ENCODE results near the gene UBR3.
A peak's percentile ranks its signal among the peaks of the same experiment; 100 is the strongest.

The UBR3 gene

DNA sequence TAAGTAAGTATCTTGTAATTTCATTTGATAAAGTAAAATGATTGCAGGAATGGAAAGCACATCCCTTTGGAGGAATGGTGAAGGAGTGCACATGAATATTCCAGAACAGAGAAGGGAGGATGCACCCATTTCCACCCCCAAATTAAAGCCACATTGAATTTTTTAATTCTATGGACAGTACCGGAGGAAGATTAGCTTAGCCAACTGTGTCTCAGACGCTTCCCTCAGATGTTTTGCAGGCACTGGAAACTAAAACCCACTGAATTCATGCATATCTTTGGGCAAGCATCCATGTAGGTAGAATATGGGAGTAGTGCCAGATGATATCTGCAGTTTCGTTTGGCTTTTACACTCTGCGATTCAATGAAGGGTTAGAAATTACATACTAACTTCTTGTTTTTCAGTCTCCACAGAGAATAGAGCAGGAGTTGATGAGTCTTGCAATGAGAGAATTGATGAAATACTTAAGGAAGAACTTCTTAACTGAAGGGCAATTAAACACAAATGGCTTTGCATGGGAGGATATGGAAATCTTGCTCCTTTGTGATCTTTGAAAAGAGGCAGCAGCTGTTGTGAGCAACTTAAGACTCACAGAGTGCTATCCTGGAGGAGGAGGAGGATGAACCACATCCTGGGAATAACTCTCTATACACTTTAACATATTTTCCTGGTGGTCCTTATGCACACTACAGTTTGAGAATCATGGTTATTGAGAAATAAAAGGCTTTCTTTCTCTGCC is 279.0 kb downstream of the UBR3 start:
- TF ChIP-seq, protein P1, sequence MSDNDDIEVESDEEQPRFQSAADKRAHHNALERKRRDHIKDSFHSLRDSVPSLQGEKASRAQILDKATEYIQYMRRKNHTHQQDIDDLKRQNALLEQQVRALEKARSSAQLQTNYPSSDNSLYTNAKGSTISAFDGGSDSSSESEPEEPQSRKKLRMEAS (IDR thresholded peaks at IDR 0.05): no peak
- TF ChIP-seq FOXM1 (IDR thresholded peaks at IDR 0.05; ENCODE audit: borderline replicate concordance, low read depth) (no peak), CREB1 (IDR thresholded peaks at IDR 0.05; ENCODE audit: low read depth) (no peak), ZBTB7A (IDR thresholded peaks at IDR 0.05; ENCODE audit: low read depth) (no peak), TAF1 (IDR thresholded peaks at IDR 0.05; ENCODE audit: low read depth) (no peak), TCF12 (IDR thresholded peaks at IDR 0.05; ENCODE audit: low read depth) (no peak), TEAD4 (IDR thresholded peaks at IDR 0.05) (no peak), NFIC (IDR thresholded peaks at IDR 0.05) (no peak), CEBPB (IDR thresholded peaks at IDR 0.05) (no peak), EP300 (IDR thresholded peaks at IDR 0.05; ENCODE audit: borderline replicate concordance) (no peak), YY1 (IDR thresholded peaks at IDR 0.05; ENCODE audit: low read depth) (no peak), EGR1 (IDR thresholded peaks at IDR 0.05) (no peak), RAD21 (IDR thresholded peaks at IDR 0.05; ENCODE audit: low read depth) (no peak)
- TF ChIP-seq, protein P2, sequence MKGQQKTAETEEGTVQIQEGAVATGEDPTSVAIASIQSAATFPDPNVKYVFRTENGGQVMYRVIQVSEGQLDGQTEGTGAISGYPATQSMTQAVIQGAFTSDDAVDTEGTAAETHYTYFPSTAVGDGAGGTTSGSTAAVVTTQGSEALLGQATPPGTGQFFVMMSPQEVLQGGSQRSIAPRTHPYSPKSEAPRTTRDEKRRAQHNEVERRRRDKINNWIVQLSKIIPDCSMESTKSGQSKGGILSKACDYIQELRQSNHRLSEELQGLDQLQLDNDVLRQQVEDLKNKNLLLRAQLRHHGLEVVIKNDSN (IDR thresholded peaks at IDR 0.05): no peak
- TF ChIP-seq, protein P3, sequence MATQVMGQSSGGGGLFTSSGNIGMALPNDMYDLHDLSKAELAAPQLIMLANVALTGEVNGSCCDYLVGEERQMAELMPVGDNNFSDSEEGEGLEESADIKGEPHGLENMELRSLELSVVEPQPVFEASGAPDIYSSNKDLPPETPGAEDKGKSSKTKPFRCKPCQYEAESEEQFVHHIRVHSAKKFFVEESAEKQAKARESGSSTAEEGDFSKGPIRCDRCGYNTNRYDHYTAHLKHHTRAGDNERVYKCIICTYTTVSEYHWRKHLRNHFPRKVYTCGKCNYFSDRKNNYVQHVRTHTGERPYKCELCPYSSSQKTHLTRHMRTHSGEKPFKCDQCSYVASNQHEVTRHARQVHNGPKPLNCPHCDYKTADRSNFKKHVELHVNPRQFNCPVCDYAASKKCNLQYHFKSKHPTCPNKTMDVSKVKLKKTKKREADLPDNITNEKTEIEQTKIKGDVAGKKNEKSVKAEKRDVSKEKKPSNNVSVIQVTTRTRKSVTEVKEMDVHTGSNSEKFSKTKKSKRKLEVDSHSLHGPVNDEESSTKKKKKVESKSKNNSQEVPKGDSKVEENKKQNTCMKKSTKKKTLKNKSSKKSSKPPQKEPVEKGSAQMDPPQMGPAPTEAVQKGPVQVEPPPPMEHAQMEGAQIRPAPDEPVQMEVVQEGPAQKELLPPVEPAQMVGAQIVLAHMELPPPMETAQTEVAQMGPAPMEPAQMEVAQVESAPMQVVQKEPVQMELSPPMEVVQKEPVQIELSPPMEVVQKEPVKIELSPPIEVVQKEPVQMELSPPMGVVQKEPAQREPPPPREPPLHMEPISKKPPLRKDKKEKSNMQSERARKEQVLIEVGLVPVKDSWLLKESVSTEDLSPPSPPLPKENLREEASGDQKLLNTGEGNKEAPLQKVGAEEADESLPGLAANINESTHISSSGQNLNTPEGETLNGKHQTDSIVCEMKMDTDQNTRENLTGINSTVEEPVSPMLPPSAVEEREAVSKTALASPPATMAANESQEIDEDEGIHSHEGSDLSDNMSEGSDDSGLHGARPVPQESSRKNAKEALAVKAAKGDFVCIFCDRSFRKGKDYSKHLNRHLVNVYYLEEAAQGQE (IDR thresholded peaks at IDR 0.05; ENCODE audit: low read depth): no peak

DNA sequence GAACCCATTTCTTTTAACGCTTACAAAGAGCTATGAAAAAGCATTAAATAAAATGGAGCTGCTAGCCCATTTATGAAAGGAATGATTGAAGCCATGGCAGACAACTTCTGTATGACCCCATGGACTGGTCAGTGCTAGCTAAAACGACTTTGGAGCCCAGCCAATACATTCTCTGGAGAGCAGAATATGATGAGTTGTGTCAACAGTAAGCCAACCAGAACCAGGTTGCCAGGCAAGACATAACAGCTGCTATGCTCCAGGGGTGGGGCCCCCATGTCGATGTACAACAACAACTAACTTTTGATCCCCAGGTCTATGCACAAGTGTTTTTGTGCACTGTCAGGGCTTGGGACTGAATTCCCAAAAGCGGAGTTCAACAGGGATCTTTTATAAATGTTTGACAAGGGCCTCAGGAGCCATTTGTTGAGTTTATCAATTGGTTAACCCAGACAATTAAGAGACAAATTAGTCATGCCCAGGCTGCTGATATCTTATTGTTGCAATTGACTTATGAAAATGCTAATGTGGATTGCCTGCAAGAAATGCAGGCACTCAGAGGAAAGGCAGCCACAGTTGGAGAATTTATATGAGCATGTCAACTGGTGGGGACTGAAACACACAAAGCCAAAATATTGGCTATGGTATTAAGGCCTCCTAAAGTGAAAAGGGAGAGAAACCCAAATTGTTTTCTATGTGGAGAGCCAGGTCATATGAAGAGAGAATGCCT is 286.1 kb downstream of the UBR3 start:
- TF ChIP-seq TEAD4 (IDR thresholded peaks at IDR 0.05) (no peak), EGR1 (IDR thresholded peaks at IDR 0.05) (no peak), TAF1 (IDR thresholded peaks at IDR 0.05; ENCODE audit: low read depth) (no peak), CEBPB (IDR thresholded peaks at IDR 0.05) (no peak), TCF12 (IDR thresholded peaks at IDR 0.05; ENCODE audit: low read depth) (no peak), YY1 (IDR thresholded peaks at IDR 0.05; ENCODE audit: low read depth) (no peak), RAD21 (IDR thresholded peaks at IDR 0.05; ENCODE audit: low read depth) (no peak), CREB1 (IDR thresholded peaks at IDR 0.05; ENCODE audit: low read depth) (no peak), EP300 (IDR thresholded peaks at IDR 0.05; ENCODE audit: borderline replicate concordance) (no peak), FOXM1 (IDR thresholded peaks at IDR 0.05; ENCODE audit: borderline replicate concordance, low read depth) (no peak), ZBTB7A (IDR thresholded peaks at IDR 0.05; ENCODE audit: low read depth) (no peak), NFIC (IDR thresholded peaks at IDR 0.05) (no peak)
- TF ChIP-seq, protein P2 (IDR thresholded peaks at IDR 0.05): no peak
- TF ChIP-seq, protein P1 (IDR thresholded peaks at IDR 0.05): no peak
- TF ChIP-seq, protein P3 (IDR thresholded peaks at IDR 0.05; ENCODE audit: low read depth): no peak

DNA sequence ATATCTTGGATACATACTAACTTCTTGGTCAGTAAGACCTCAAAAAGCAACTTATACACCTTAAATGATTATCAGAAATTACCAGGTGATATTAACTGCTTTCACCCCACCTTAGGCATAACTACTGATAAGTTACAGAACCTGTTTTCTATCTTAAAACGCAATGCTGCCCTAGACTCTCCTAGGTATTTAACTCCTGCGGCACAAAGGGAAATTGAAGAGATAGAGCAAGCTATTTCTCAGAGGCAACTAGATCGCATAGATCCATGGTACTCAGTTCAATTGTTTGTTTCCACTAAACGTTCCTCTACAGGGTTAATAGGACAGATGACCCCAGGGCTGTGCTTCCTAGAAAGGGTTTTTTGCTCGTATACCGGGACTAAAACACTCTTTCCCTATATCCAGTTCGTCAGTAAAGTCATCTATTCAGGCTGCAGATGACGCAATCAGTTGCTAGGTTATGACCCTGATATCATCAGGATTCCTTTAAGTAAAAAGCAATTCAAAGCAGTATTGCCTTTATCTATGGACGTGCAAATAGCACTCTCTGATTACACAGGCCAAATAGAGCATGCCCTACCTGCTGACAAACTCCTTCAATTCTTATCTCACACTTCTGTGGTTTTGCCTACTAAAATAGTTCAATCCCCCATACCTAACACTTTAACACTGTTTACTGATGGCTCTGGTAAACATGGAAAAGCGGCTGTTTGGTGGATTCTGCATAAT is 288.4 kb downstream of the UBR3 start:
- TF ChIP-seq CEBPB (IDR thresholded peaks at IDR 0.05) (peak; percentile 45; the same call in 1 of the 2 replicates), EP300 (IDR thresholded peaks at IDR 0.05; ENCODE audit: borderline replicate concordance) (no peak)

DNA sequence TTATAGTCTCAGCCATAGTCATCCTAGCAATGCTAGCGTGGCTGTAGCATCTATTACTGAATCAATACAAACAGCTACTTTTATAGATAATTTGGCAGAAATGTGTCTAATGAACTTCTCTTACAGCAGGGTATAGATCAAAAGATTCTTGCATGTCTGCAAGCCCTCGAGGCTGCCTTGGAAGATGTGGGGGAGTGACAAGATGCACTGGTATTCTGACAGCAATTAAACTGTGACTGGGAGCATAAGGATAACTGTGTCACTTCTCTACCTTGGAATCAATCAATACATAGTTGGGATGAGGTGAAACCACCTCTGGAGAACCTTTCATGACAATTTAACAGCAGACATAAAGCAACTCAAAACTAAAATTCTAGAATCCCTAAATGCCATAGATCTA is 291.4 kb downstream of the UBR3 start:
- no peak for TF ChIP-seq TAF1 (IDR thresholded peaks at IDR 0.05; ENCODE audit: low read depth)
- no peak for TF ChIP-seq CREB1 (IDR thresholded peaks at IDR 0.05; ENCODE audit: low read depth)
- TF ChIP-seq, protein P1 (IDR thresholded peaks at IDR 0.05): no peak
- TF ChIP-seq EGR1 (IDR thresholded peaks at IDR 0.05): no peak
- TF ChIP-seq YY1 (IDR thresholded peaks at IDR 0.05; ENCODE audit: low read depth): no peak
- TF ChIP-seq EP300 (IDR thresholded peaks at IDR 0.05; ENCODE audit: borderline replicate concordance): no peak
- TF ChIP-seq NFIC (IDR thresholded peaks at IDR 0.05): no peak
- TF ChIP-seq TCF12 (IDR thresholded peaks at IDR 0.05; ENCODE audit: low read depth): no peak
- TF ChIP-seq, protein P3 (IDR thresholded peaks at IDR 0.05; ENCODE audit: low read depth): no peak
- TF ChIP-seq, protein P2 (IDR thresholded peaks at IDR 0.05): no peak
- no peak for TF ChIP-seq RAD21 (IDR thresholded peaks at IDR 0.05; ENCODE audit: low read depth)
- no peak for TF ChIP-seq FOXM1 (IDR thresholded peaks at IDR 0.05; ENCODE audit: borderline replicate concordance, low read depth)
- TF ChIP-seq ZBTB7A (IDR thresholded peaks at IDR 0.05; ENCODE audit: low read depth): no peak
- no peak for TF ChIP-seq TEAD4 (IDR thresholded peaks at IDR 0.05)
- no peak for TF ChIP-seq CEBPB (IDR thresholded peaks at IDR 0.05)
